GM10847 (cell line): Measurements from ENCODE around the gene GIGYF1.

Experiments used
- POLR2A ChIP-seq: IDR thresholded peaks from 2 replicates; pipeline ENCODE4 v1.6.1; 2011; ENCODE audit not compliant: insufficient read length; ENCODE audit errors: extremely low read depth

GIGYF1 gene

GRCh38 chr7:100632951-100633717 is 60.9 kb downstream of the GIGYF1 start:
- peak; percentile 21 for TF ChIP-seq POLR2A

- no peak for TF ChIP-seq POLR2A
These were observed 64.0 kb downstream of the GIGYF1 start for GRCh38 chr7:100630066-100630465.
